Neural cell (in vitro differentiated cells): ENCODE results near the gene RASGEF1B.

ENCODE experiments used
- EZH2 ChIP-seq: fragments of 200-600, 300-800 bp; shearing (Covaris generic), sonication (generic); IDR thresholded peaks from 2 replicates; pipeline ENCODE4 v1.6.1; 2014; ENCODE audit warnings: antibody characterized with exemption, low read length, borderline replicate concordance, mild to moderate bottlenecking; ENCODE audit not compliant: insufficient read depth, poor library complexity, severe bottlenecking
- TF ChIP-seq, protein P1 (sequence below): fragments of 450-650 bp; IDR thresholded peaks from 2 replicates; pipeline ENCODE4 v1.5.1; 2014; ENCODE audit warnings: antibody characterized with exemption, mild to moderate bottlenecking, moderate library complexity; ENCODE audit not compliant: poor library complexity, severe bottlenecking
- TF ChIP-seq, protein P2 (sequence below): IDR thresholded peaks from 2 replicates; pipeline ENCODE4 v1.6.1; 2012; ENCODE audit warnings: borderline replicate concordance

DNA sequence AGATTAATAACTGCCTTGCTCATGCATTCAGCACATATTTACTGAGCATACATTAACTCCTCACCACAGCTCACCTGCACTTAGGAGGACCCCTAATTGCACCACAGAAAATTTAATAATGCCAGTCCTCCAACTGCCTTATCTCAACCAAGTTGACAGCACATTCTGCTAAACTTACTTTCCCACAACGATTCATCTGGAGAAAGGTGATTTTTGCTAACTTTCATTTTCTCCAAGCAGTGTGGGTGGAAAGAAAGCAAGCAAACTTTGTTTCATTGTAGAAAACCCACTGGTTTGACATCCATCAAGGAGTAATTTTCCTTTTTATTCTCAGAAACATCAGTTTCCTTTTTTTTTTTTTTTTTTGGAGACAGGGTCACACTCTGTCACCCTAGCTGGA lies 49.1 kb downstream of the RASGEF1B start:
- TF ChIP-seq, protein P1, sequence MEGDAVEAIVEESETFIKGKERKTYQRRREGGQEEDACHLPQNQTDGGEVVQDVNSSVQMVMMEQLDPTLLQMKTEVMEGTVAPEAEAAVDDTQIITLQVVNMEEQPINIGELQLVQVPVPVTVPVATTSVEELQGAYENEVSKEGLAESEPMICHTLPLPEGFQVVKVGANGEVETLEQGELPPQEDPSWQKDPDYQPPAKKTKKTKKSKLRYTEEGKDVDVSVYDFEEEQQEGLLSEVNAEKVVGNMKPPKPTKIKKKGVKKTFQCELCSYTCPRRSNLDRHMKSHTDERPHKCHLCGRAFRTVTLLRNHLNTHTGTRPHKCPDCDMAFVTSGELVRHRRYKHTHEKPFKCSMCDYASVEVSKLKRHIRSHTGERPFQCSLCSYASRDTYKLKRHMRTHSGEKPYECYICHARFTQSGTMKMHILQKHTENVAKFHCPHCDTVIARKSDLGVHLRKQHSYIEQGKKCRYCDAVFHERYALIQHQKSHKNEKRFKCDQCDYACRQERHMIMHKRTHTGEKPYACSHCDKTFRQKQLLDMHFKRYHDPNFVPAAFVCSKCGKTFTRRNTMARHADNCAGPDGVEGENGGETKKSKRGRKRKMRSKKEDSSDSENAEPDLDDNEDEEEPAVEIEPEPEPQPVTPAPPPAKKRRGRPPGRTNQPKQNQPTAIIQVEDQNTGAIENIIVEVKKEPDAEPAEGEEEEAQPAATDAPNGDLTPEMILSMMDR = no peak
- TF ChIP-seq EZH2 = no peak
- TF ChIP-seq, protein P2, sequence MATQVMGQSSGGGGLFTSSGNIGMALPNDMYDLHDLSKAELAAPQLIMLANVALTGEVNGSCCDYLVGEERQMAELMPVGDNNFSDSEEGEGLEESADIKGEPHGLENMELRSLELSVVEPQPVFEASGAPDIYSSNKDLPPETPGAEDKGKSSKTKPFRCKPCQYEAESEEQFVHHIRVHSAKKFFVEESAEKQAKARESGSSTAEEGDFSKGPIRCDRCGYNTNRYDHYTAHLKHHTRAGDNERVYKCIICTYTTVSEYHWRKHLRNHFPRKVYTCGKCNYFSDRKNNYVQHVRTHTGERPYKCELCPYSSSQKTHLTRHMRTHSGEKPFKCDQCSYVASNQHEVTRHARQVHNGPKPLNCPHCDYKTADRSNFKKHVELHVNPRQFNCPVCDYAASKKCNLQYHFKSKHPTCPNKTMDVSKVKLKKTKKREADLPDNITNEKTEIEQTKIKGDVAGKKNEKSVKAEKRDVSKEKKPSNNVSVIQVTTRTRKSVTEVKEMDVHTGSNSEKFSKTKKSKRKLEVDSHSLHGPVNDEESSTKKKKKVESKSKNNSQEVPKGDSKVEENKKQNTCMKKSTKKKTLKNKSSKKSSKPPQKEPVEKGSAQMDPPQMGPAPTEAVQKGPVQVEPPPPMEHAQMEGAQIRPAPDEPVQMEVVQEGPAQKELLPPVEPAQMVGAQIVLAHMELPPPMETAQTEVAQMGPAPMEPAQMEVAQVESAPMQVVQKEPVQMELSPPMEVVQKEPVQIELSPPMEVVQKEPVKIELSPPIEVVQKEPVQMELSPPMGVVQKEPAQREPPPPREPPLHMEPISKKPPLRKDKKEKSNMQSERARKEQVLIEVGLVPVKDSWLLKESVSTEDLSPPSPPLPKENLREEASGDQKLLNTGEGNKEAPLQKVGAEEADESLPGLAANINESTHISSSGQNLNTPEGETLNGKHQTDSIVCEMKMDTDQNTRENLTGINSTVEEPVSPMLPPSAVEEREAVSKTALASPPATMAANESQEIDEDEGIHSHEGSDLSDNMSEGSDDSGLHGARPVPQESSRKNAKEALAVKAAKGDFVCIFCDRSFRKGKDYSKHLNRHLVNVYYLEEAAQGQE = no peak
